ENCODE measurements around the gene OIP5. TPM values are rescaled to one million over a fixed set of nuclear protein-coding genes. Genes with fewer than 3 reads are reported as not detected.
"Not testable (repeated sequence)": the region's sequence is repeated elsewhere in the genome, so short reads cannot be mapped to it uniquely, and the experiment has no call there.

Gene OIP5
- total and polyA plus RNA-seq, 2 donors (not counting 1 experiment from before 2014, with no cell fraction given), result 0.84 to 1.3 TPM

DNA sequence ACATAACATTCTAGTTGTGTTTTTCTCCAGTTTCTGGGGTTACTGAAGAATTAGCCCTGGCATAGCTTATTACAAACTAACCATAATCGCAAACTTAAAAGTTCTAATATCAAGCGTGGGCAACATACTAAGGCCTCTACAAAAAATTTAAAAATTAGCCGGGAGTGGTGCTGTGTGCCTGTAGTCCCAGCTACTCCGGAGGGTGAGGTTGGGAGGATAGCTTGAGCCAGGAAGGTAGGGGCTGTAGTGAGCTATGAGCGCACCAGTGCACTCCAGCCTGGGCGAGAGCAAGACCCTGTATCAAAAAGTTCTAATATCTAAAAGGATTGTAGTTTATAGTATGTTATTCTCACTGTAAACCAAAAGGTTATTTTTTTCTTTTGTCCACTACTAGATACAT, 1.1 kb downstream of the OIP5 start:
- WGBS (ENCODE audit: insufficient coverage), result no CpG with 5 or more reads among the region's 6 CpGs
- Mint-ChIP-seq H3K4me3 (peak overlapping the region; percentile 99), H3K9me3 (ENCODE audit: insufficient read depth) (no peaks in the 10 kb centered on the region), H3K27ac (peak overlapping the region; percentile 95), H3K27me3 (no peaks in the 10 kb centered on the region), H3K4me1 (peaks cover 26% of the 10 kb centered on the region)
- H3K27me3 ChIP-seq (replicated peaks in 1 of 4; ENCODE audit: control extremely low read depth in 1 of 4, control insufficient read depth in 3 of 4, insufficient read depth in 4 of 4, low read length in 3 of 4), result no peaks in the 10 kb centered on the region
- ChIA-PET POLR2A (interaction anchor here (0.6 kb wide), 1 partner anchor 12 kb away, joined by 3 read pairs; no protein-coding TSS in a partner anchor), CTCF (interaction anchor here (0.6 to 1.3 kb wide), 4 partner anchors 41 to 964 kb away, joined by 3 read pairs; partner anchors contain the start of gene CHP1)
- ATAC-seq (ENCODE audit: low read depth), result no peak
- H2AFZ ChIP-seq (ENCODE audit: insufficient read depth, low read depth, low read length, poor library complexity, severe bottlenecking), result peak overlapping the region; percentile 98
- H3K79me2 ChIP-seq (ENCODE audit: control insufficient read depth, insufficient read depth, low read length), result peaks cover under 1% of the 10 kb centered on the region
- TF ChIP-seq, protein P1, sequence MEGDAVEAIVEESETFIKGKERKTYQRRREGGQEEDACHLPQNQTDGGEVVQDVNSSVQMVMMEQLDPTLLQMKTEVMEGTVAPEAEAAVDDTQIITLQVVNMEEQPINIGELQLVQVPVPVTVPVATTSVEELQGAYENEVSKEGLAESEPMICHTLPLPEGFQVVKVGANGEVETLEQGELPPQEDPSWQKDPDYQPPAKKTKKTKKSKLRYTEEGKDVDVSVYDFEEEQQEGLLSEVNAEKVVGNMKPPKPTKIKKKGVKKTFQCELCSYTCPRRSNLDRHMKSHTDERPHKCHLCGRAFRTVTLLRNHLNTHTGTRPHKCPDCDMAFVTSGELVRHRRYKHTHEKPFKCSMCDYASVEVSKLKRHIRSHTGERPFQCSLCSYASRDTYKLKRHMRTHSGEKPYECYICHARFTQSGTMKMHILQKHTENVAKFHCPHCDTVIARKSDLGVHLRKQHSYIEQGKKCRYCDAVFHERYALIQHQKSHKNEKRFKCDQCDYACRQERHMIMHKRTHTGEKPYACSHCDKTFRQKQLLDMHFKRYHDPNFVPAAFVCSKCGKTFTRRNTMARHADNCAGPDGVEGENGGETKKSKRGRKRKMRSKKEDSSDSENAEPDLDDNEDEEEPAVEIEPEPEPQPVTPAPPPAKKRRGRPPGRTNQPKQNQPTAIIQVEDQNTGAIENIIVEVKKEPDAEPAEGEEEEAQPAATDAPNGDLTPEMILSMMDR (IDR thresholded peaks at IDR 0.05), result no peak
- TF ChIP-seq EZH2 (IDR thresholded peaks at IDR 0.05; ENCODE audit: borderline replicate concordance, insufficient read depth, low read depth, low read length, poor library complexity, severe bottlenecking), result no peak
- no peaks in the 10 kb centered on the region for H3K36me3 ChIP-seq (replicated peaks in 1 of 2; ENCODE audit: control extremely low read depth in 1 of 2, control insufficient read depth in 1 of 2, extremely low read depth in 1 of 2, insufficient read depth in 2 of 2, low read length in 1 of 2)
- H3K4me1 ChIP-seq (ENCODE audit: control insufficient read depth in 2 of 2, insufficient read depth in 2 of 2, low read length in 2 of 2), result peaks cover 13 to 19% of the 10 kb centered on the region in 2 donors
- H3K4me2 ChIP-seq (replicated peaks; ENCODE audit: low read depth, low read length, poor library complexity, severe bottlenecking), result no peak overlapping the region
- no peak overlapping the region for H3K9ac ChIP-seq (ENCODE audit: low read length)
- peak; percentile 11 for DNase-seq
- H3K9me3 ChIP-seq (ENCODE audit: control extremely low read depth in 1 of 3, control insufficient read depth in 2 of 3, insufficient read depth in 1 of 3, low read length in 2 of 3), result no peaks in the 10 kb centered on the region
- no peaks in the 10 kb centered on the region for H4K20me1 ChIP-seq (ENCODE audit: control insufficient read depth, insufficient read depth, low read length, poor library complexity, severe bottlenecking)
- H3K4me3 ChIP-seq (ENCODE audit: control extremely low read depth in 1 of 5, extremely low read depth in 1 of 5, insufficient read depth in 1 of 5, low read depth in 2 of 5, low read length in 4 of 5), result no peak overlapping the region
- intact Hi-C loops (cut with micrococcal nuclease), result no loop called here
- peak overlapping the region in 1 of 2 donors; percentile 56 for H3K27ac ChIP-seq (ENCODE audit: low read length in 2 of 2)

GRCh38 chr15:41323611-41324010, 8.8 kb downstream of the OIP5 start:
- ChIA-PET CTCF (no interaction called here), POLR2A (no interaction called here)

GRCh38 chr15:41320805-41321330, 11.5 kb downstream of the OIP5 start:
- H4K20me1 ChIP-seq (ENCODE audit: control insufficient read depth, insufficient read depth, low read length, poor library complexity, severe bottlenecking); H3K9me3 Mint-ChIP-seq (ENCODE audit: insufficient read depth); H3K27ac Mint-ChIP-seq; DNase-seq; CTCF ChIA-PET; H3K27me3 ChIP-seq (replicated peaks in 1 of 4; ENCODE audit: control extremely low read depth in 1 of 4, control insufficient read depth in 3 of 4, insufficient read depth in 4 of 4, low read length in 3 of 4); POLR2A ChIA-PET; intact Hi-C loops (cut with micrococcal nuclease); H3K79me2 ChIP-seq (ENCODE audit: control insufficient read depth, insufficient read depth, low read length); H3K4me1 ChIP-seq (ENCODE audit: control insufficient read depth in 2 of 2, insufficient read depth in 2 of 2, low read length in 2 of 2); H3K4me3 Mint-ChIP-seq; H3K27me3 Mint-ChIP-seq; H3K27ac ChIP-seq (ENCODE audit: low read length in 2 of 2); H3K4me1 Mint-ChIP-seq; H2AFZ ChIP-seq (ENCODE audit: insufficient read depth, low read depth, low read length, poor library complexity, severe bottlenecking); H3K9me3 ChIP-seq (ENCODE audit: control extremely low read depth in 1 of 3, control insufficient read depth in 2 of 3, insufficient read depth in 1 of 3, low read length in 2 of 3); H3K9ac ChIP-seq (ENCODE audit: low read length); H3K36me3 ChIP-seq (replicated peaks in 1 of 2; ENCODE audit: control extremely low read depth in 1 of 2, control insufficient read depth in 1 of 2, extremely low read depth in 1 of 2, insufficient read depth in 2 of 2, low read length in 1 of 2); ATAC-seq (ENCODE audit: low read depth); H3K4me2 ChIP-seq (replicated peaks; ENCODE audit: low read depth, low read length, poor library complexity, severe bottlenecking); H3K4me3 ChIP-seq (ENCODE audit: control extremely low read depth in 1 of 5, extremely low read depth in 1 of 5, insufficient read depth in 1 of 5, low read depth in 2 of 5, low read length in 4 of 5): not testable (repeated sequence)
- WGBS (ENCODE audit: insufficient coverage), result 99% methylated on average over 16 of the region's 39 CpGs

More at GRCh38 chr15:41323611-41324010, 8.8 kb downstream of the OIP5 start:
- Histone ChIP-seq H3K9me3 (ENCODE audit: control extremely low read depth in 1 of 3, control insufficient read depth in 2 of 3, insufficient read depth in 1 of 3, low read length in 2 of 3) (no peaks in the 10 kb centered on the region), H3K4me2 (replicated peaks; ENCODE audit: low read depth, low read length, poor library complexity, severe bottlenecking) (no peak overlapping the region), H3K9ac (ENCODE audit: low read length) (no peak overlapping the region), H3K79me2 (ENCODE audit: control insufficient read depth, insufficient read depth, low read length) (no peaks in the 10 kb centered on the region), H3K27me3 (replicated peaks in 1 of 4; ENCODE audit: control extremely low read depth in 1 of 4, control insufficient read depth in 3 of 4, insufficient read depth in 4 of 4, low read length in 3 of 4) (no peaks in the 10 kb centered on the region), H4K20me1 (ENCODE audit: control insufficient read depth, insufficient read depth, low read length, poor library complexity, severe bottlenecking) (no peaks in the 10 kb centered on the region), H3K4me1 (ENCODE audit: control insufficient read depth in 2 of 2, insufficient read depth in 2 of 2, low read length in 2 of 2) (no peaks in the 10 kb centered on the region), H2AFZ (ENCODE audit: insufficient read depth, low read depth, low read length, poor library complexity, severe bottlenecking) (no peak overlapping the region), H3K36me3 (replicated peaks in 1 of 2; ENCODE audit: control extremely low read depth in 1 of 2, control insufficient read depth in 1 of 2, extremely low read depth in 1 of 2, insufficient read depth in 2 of 2, low read length in 1 of 2) (peaks cover 0 to 1% of the 10 kb centered on the region in 2 experiments), H3K27ac (ENCODE audit: low read length in 2 of 2) (no peak overlapping the region), H3K4me3 (ENCODE audit: control extremely low read depth in 1 of 5, extremely low read depth in 1 of 5, insufficient read depth in 1 of 5, low read depth in 2 of 5, low read length in 4 of 5) (no peak overlapping the region)
- Mint-ChIP-seq H3K9me3 (ENCODE audit: insufficient read depth) (no peaks in the 10 kb centered on the region), H3K27ac (no peak overlapping the region), H3K27me3 (no peaks in the 10 kb centered on the region), H3K4me3 (no peak overlapping the region), H3K4me1 (no peaks in the 10 kb centered on the region)
- intact Hi-C loops (cut with micrococcal nuclease), result no loop called here
- no peak for DNase-seq
- no peak for ATAC-seq (ENCODE audit: low read depth)
- WGBS (ENCODE audit: insufficient coverage), result 100% methylated on average over 1 of the region's 1 CpG
- TF ChIP-seq, protein P1 (IDR thresholded peaks at IDR 0.05), result no peak
- no peak for TF ChIP-seq EZH2 (IDR thresholded peaks at IDR 0.05; ENCODE audit: borderline replicate concordance, insufficient read depth, low read depth, low read length, poor library complexity, severe bottlenecking)

All from B cell (primary cell).